IMR-90 (cell line): Measurements from ENCODE around the gene ZNF618. TPM values are rescaled to one million over a fixed set of nuclear protein-coding genes. Genes with fewer than 3 reads are reported as not detected.

Experiments used
- ATAC-seq: fragments of 200-7000 bp; cut with Tn5 transposase; 2 replicates; pipeline ENCODE4 v1.9.1; 2020; ENCODE audit warnings: low read depth, mild to moderate bottlenecking, moderate library complexity
- BruUV-seq: library from RNA; stranded (reverse); fragments of 400-500 nt; replicated peaks from 2 replicates; lab custom pipeline; 2021; lab: Mats Ljungman, UMichigan
- CTCF ChIA-PET: fragments of 300-600 bp; formaldehyde crosslinking; extraction: SDS; loops from one replicate; lab custom pipeline; 2021; ENCODE audit warnings: antibody characterized with exemption; lab: Yijun Ruan, JAX
- POLR2A ChIA-PET: fragments of 300-600 bp; sonication (Branson Sonifier 250); formaldehyde crosslinking; loops from one replicate; lab custom pipeline; 2022; ENCODE audit warnings: antibody characterized with exemption; ENCODE audit not compliant: unreplicated experiment; lab: Charles Lee
- DNase-seq: peaks from one replicate; pipeline ENCODE4 v3.0.0; 2013
- H2AFZ ChIP-seq: replicated peaks from 2 replicates; pipeline ENCODE3; 2013; ENCODE audit warnings: low read length, mild to moderate bottlenecking; ENCODE audit not compliant: poor library complexity
- H2AK5ac ChIP-seq: 2 replicates; pipeline ENCODE4 v1.6.1; 2013; ENCODE audit warnings: low read depth, low read length, inconsistent platforms
- H2AK9ac ChIP-seq: replicated peaks from 2 replicates; pipeline ENCODE3; 2013; ENCODE audit warnings: mild to moderate bottlenecking, low read depth, low read length, moderate library complexity; ENCODE audit not compliant: poor library complexity
- H2BK120ac ChIP-seq: 2 replicates; pipeline ENCODE4 v1.6.1; 2013; ENCODE audit warnings: low read depth, low read length, inconsistent platforms
- H2BK15ac ChIP-seq: 3 replicates; pipeline ENCODE4 v1.6.1; 2013; ENCODE audit warnings: low read depth, low read length, inconsistent platforms
- H2BK20ac ChIP-seq: 2 replicates; pipeline ENCODE4 v1.6.1; 2013; ENCODE audit warnings: low read depth, mild to moderate bottlenecking, inconsistent platforms, low read length, moderate library complexity
- H2BK5ac ChIP-seq: 2 replicates; pipeline ENCODE4 v1.6.1; 2013; ENCODE audit warnings: mild to moderate bottlenecking, low read depth, low read length, inconsistent platforms; ENCODE audit not compliant: poor library complexity, severe bottlenecking
- H3K14ac ChIP-seq: replicated peaks from 2 replicates; pipeline ENCODE4 v1.6.1; 2013; ENCODE audit warnings: low read depth, low read length, inconsistent platforms
- H3K18ac ChIP-seq: 2 replicates; pipeline ENCODE4 v1.6.1; 2013; ENCODE audit warnings: low read depth, low read length, control low read depth
- H3K23ac ChIP-seq: 2 replicates; pipeline ENCODE4 v1.6.1; 2013; ENCODE audit warnings: low read depth, low read length, inconsistent platforms
- H3K27ac ChIP-seq: 2 replicates; pipeline ENCODE4 v1.5.1; 2013; ENCODE audit warnings: mild to moderate bottlenecking, control low read depth, low read length; ENCODE audit not compliant: insufficient read depth
- H3K27me3 ChIP-seq: 2 replicates; pipeline ENCODE4 v1.6.1; 2013; ENCODE audit warnings: low read length; ENCODE audit not compliant: control insufficient read depth, insufficient read depth
- H3K36me3 ChIP-seq: 2 replicates; pipeline ENCODE4 v1.6.1; 2013; ENCODE audit warnings: low read length, mixed read lengths; ENCODE audit not compliant: control insufficient read depth, insufficient read depth
- H3K4ac ChIP-seq: 2 replicates; pipeline ENCODE4 v1.6.1; 2013; ENCODE audit warnings: low read depth, low read length, inconsistent platforms
- H3K4me1 ChIP-seq: 2 replicates; pipeline ENCODE4 v1.6.1; 2013; ENCODE audit warnings: low read length, mixed read lengths; ENCODE audit not compliant: control insufficient read depth, insufficient read depth
- H3K4me2 ChIP-seq: 2 replicates; pipeline ENCODE4 v1.6.1; 2013; ENCODE audit warnings: low read depth, mild to moderate bottlenecking, control low read depth, low read length, moderate library complexity
- H3K4me3 ChIP-seq: 2 replicates; pipeline ENCODE4 v1.5.1; 2013; ENCODE audit warnings: low read depth, mild to moderate bottlenecking, control low read depth, low read length, moderate library complexity; ENCODE audit not compliant: insufficient read depth
- H3K56ac ChIP-seq: 2 replicates; pipeline ENCODE4 v1.6.1; 2013; ENCODE audit warnings: low read length, inconsistent platforms; ENCODE audit not compliant: insufficient read depth; ENCODE audit errors: extremely low read depth
- H3K79me1 ChIP-seq, 2 experiments: 2 replicates each; pipeline ENCODE4 v1.6.1; 2013; ENCODE audit warnings: low read length in 2 of 2, inconsistent platforms in 1 of 2, low read depth in 1 of 2
- H3K9ac ChIP-seq: 2 replicates; pipeline ENCODE4 v1.6.1; 2013; ENCODE audit warnings: low read depth, low read length, control low read depth
- H3K9me1 ChIP-seq: 2 replicates; pipeline ENCODE4 v1.6.1; 2013; ENCODE audit warnings: low read length, inconsistent platforms; ENCODE audit not compliant: insufficient read depth
- H3K9me3 ChIP-seq: 2 replicates; pipeline ENCODE4 v1.6.1; 2013; ENCODE audit warnings: low read length; ENCODE audit not compliant: control insufficient read depth, insufficient read depth
- H4K20me1 ChIP-seq: 2 replicates; pipeline ENCODE4 v1.6.1; 2013; ENCODE audit warnings: low read length, inconsistent platforms; ENCODE audit not compliant: insufficient read depth
- H4K5ac ChIP-seq: 2 replicates; pipeline ENCODE4 v1.6.1; 2013; ENCODE audit warnings: mild to moderate bottlenecking, low read depth, low read length, control low read depth
- H4K8ac ChIP-seq, 2 experiments: 2 replicates each; pipeline ENCODE4 v1.6.1; 2013; ENCODE audit warnings: low read depth in 2 of 2, low read length in 2 of 2, control low read depth in 1 of 2, inconsistent platforms in 1 of 2
- H4K91ac ChIP-seq: 2 replicates; pipeline ENCODE4 v1.6.1; 2013; ENCODE audit warnings: low read depth, low read length, inconsistent platforms; ENCODE audit not compliant: insufficient read depth
- BHLHE40 ChIP-seq: fragments of 150-350 bp; IDR thresholded peaks from 2 replicates; pipeline ENCODE4 v1.6.1; 2016; ENCODE audit warnings: mild to moderate bottlenecking, low read depth, low read length
- CEBPB ChIP-seq: IDR thresholded peaks from 2 replicates; pipeline ENCODE4 v1.6.1; 2012; ENCODE audit warnings: low read depth, low read length, improper control_type of control experiment
- CHD1 ChIP-seq: IDR thresholded peaks from 2 replicates; pipeline ENCODE4 v1.6.1; 2012; ENCODE audit warnings: low read depth, low read length, improper control_type of control experiment
- CTCF ChIP-seq: conservative IDR thresholded peaks from 2 replicates; pipeline ENCODE4 v1.5.1; 2012; ENCODE audit warnings: mild to moderate bottlenecking, low read depth, low read length, improper control_type of control experiment
- ELK1 ChIP-seq: fragments of 150-350 bp; IDR thresholded peaks from 2 replicates; pipeline ENCODE4 v1.6.1; 2016; ENCODE audit warnings: low read depth, mild to moderate bottlenecking, low read length, moderate library complexity, borderline replicate concordance
- FOS ChIP-seq: fragments of 150-350 bp; IDR thresholded peaks from 2 replicates; pipeline ENCODE4 v1.6.1; 2016; ENCODE audit warnings: low read depth, low read length
- MAFK ChIP-seq: IDR thresholded peaks from 2 replicates; pipeline ENCODE4 v1.6.1; 2012; ENCODE audit warnings: low read depth, low read length, improper control_type of control experiment
- MAZ ChIP-seq: IDR thresholded peaks from 2 replicates; pipeline ENCODE4 v1.6.1; 2012; ENCODE audit warnings: low read depth, mild to moderate bottlenecking, low read length, improper control_type of control experiment, moderate library complexity, borderline replicate concordance
- MXI1 ChIP-seq: IDR thresholded peaks from 2 replicates; pipeline ENCODE4 v1.6.1; 2012; ENCODE audit warnings: low read depth, mild to moderate bottlenecking, low read length, moderate library complexity, borderline replicate concordance
- NFE2L2 ChIP-seq: fragments of 150-350 bp; IDR thresholded peaks from 2 replicates; pipeline ENCODE4 v1.6.1; 2016; ENCODE audit warnings: low read depth, mild to moderate bottlenecking, low read length
- POLR2A ChIP-seq: IDR thresholded peaks from 2 replicates; pipeline ENCODE4 v1.6.1; 2012; ENCODE audit warnings: mild to moderate bottlenecking, low read depth, low read length
- RAD21 ChIP-seq: IDR thresholded peaks from 2 replicates; pipeline ENCODE4 v1.6.1; 2012; ENCODE audit warnings: low read length, improper control_type of control experiment
- RFX5 ChIP-seq: IDR thresholded peaks from 2 replicates; pipeline ENCODE4 v1.8.0; 2012; ENCODE audit warnings: low read depth, mild to moderate bottlenecking, low read length, moderate library complexity
- SMC3 ChIP-seq: fragments of 150-350 bp; IDR thresholded peaks from 2 replicates; pipeline ENCODE4 v1.6.1; 2016; ENCODE audit warnings: low read depth, mild to moderate bottlenecking, antibody characterized with exemption, low read length, moderate library complexity
- USF2 ChIP-seq: fragments of 150-350 bp; IDR thresholded peaks from 2 replicates; pipeline ENCODE4 v1.6.1; 2017; ENCODE audit warnings: mild to moderate bottlenecking, antibody characterized with exemption, low read length, low read depth
- WGBS, 2 experiments: methylation state at CpG; one replicate each; pipeline versions ENCODE4 v1.1.5 to v1.1.7; 2013; ENCODE audit warnings: missing lambda C conversion rate in 2 of 2; ENCODE audit not compliant: insufficient read length in 1 of 2; ENCODE audit errors: extremely low coverage in 2 of 2; 5-methylcytosine and 5-hydroxymethylcytosine counted together
- dilution Hi-C: fragments of 300-500 bp; cut with HindIII; formaldehyde crosslinking; loops from one replicate; pipeline ENCODE4 v1.14.3; 2018; ENCODE audit warnings: low sequenced_read_pairs; ENCODE audit not compliant: unreplicated experiment
- in situ Hi-C: fragments of 300-500 bp; cut with MboI; formaldehyde crosslinking; loops from 3 replicates; pipeline ENCODE4 v1.14.3; 2019; ENCODE audit warnings: low sequenced_read_pairs, inconsistent platforms, mixed read lengths
- intact Hi-C: fragments of 100-400 bp; cut with micrococcal nuclease; formaldehyde crosslinking; loops from 2 replicates; pipeline ENCODE4 v1.10.0; 2022
- polyA plus RNA-seq, 3 experiments: library from polyadenylated mRNA; depleted of rRNA; stranded (reverse); fragments of >200 nt; gene quantifications; 2 replicates each; pipeline ENCODE4 v1.2.3, GENCODE V29; 2012; ENCODE audit warnings: low replicate concordance in 1 of 3
- total RNA-seq: library from RNA; depleted of rRNA; stranded (reverse); fragments of >200 nt; gene quantifications from 2 replicates; pipeline ENCODE4 v1.2.3, GENCODE V29; 2012

The ZNF618 gene
- total and polyA plus RNA-seq, 2 of the 4 experiments (the other 2 are of a cell fraction), result 8.2 to 9.4 TPM

- no peak overlapping the region for H4K91ac ChIP-seq
- WGBS, 2 experiments, result no CpG with 5 or more reads among the region's 2 CpGs
- H3K9me1 ChIP-seq, result peaks cover 22% of the 10 kb centered on the region
- ChIA-PET CTCF (no interaction called here), POLR2A (no interaction called here)
- H2BK20ac ChIP-seq, result no peak overlapping the region
- no peak overlapping the region for H2AFZ ChIP-seq
- intact Hi-C loops (no loop called here), dilution Hi-C loops (no loop called here), in situ Hi-C loops (no loop called here)
- no TSS peak for BruUV-seq
- no peak overlapping the region for H3K9ac ChIP-seq
- no peak overlapping the region for H3K14ac ChIP-seq
- no peak overlapping the region for H2AK5ac ChIP-seq
- H4K8ac ChIP-seq, result no peak overlapping the region
- H3K23ac ChIP-seq, result no peak overlapping the region
- H3K4ac ChIP-seq, result no peak overlapping the region
- H2BK5ac ChIP-seq, result no peak overlapping the region
- H3K9me3 ChIP-seq, result no peaks in the 10 kb centered on the region
- H2AK9ac ChIP-seq, result no peak overlapping the region
- H2BK120ac ChIP-seq, result no peak overlapping the region
- DNase-seq, result no peak
- H3K27me3 ChIP-seq, result no peaks in the 10 kb centered on the region
- peaks cover 57 to 87% of the 10 kb centered on the region in 2 experiments for H3K79me1 ChIP-seq
- no peak overlapping the region for H3K18ac ChIP-seq
- peaks cover 3% of the 10 kb centered on the region; the same call in 1 of the 2 replicates for H3K4me1 ChIP-seq
- TF ChIP-seq BHLHE40 (no peak), NFE2L2 (no peak), USF2 (no peak), ELK1 (no peak), MXI1 (no peak), SMC3 (no peak), MAFK (no peak), MAZ (no peak), RFX5 (no peak), RAD21 (no peak), POLR2A (no peak), CEBPB (no peak), CHD1 (no peak), FOS (no peak), CTCF (no peak)
- no peak overlapping the region for H3K27ac ChIP-seq
- no peak for ATAC-seq
- H4K5ac ChIP-seq, result no peak overlapping the region
- H3K36me3 ChIP-seq, result peaks cover 3% of the 10 kb centered on the region
- H3K4me3 ChIP-seq, result no peak overlapping the region
- peaks cover 64% of the 10 kb centered on the region for H4K20me1 ChIP-seq
- no peak overlapping the region for H2BK15ac ChIP-seq
- no peak overlapping the region for H3K4me2 ChIP-seq
- H3K56ac ChIP-seq, result no peak overlapping the region
These were observed 38.4 kb downstream of the ZNF618 start for GRCh38 chr9:113914517-113914916.
